Adrenal gland (tissue), 12 donors: ENCODE measurements around the gene TGFBR3. TPM values are rescaled to one million over a fixed set of nuclear protein-coding genes. Genes with fewer than 3 reads are reported as not detected.
A peak's percentile ranks its signal among the peaks of the same experiment; 100 is the strongest.

Experiments used
- DNase-seq, 7 donors: peaks; one replicate each; pipeline ENCODE4 v3.0.0-alpha.2; 2019 to 2020
- H3K27ac ChIP-seq, 5 donors: fragments of 200-600 bp; sonication (generic) in 4 of 5; 1 replicate in 3 of 5; 2 replicates in 2 of 5; pipeline versions ENCODE4 v1.5.1 to v1.8.0; 2016 to 2020; ENCODE audit warnings: mild to moderate bottlenecking in 1 of 5
- H3K27me3 ChIP-seq: fragments of 200-600 bp; 2 replicates; pipeline ENCODE4 v1.8.0; 2021
- H3K36me3 ChIP-seq, 2 donors: fragments of 200-600 bp; replicated peaks in 1 of 2; 1 replicate in 1 of 2; 2 replicates in 1 of 2; pipeline versions ENCODE4 v1.5.1 to v1.8.0; 2018 to 2022
- H3K4me1 ChIP-seq, 2 donors: fragments of 200-600 bp; replicated peaks in 1 of 2; 1 replicate in 1 of 2; 2 replicates in 1 of 2; pipeline versions ENCODE4 v1.5.1 to v1.8.0; 2018 to 2021
- H3K4me3 ChIP-seq, 4 donors: fragments of 200-600 bp; sonication (generic) in 3 of 4; one replicate each; pipeline ENCODE4 v1.5.1; 2016 to 2018
- H3K9me3 ChIP-seq, 3 donors: fragments of 200-600 bp; sonication (generic) in 1 of 3; replicated peaks in 1 of 3; 1 replicate in 2 of 3; 2 replicates in 1 of 3; pipeline versions ENCODE4 v1.5.1 to v1.8.0; 2016 to 2021
- CTCF ChIP-seq, 6 experiments: fragments of 450-650 bp in 4 of 6; fragments of 200-600 bp in 2 of 6; sonication (generic) in 1 of 6; IDR thresholded peaks; 1 replicate in 5 of 6; 2 replicates in 1 of 6; pipeline versions ENCODE4 v1.5.1 to v1.8.0; 2016 to 2021; ENCODE audit warnings: antibody characterized with exemption in 6 of 6, mild to moderate bottlenecking in 2 of 6, moderate library complexity in 1 of 6
- POLR2A ChIP-seq, 2 donors: fragments of 450-650 bp; IDR thresholded peaks; one replicate each; pipeline ENCODE4 v1.6.1; 2017; ENCODE audit warnings: antibody characterized with exemption in 2 of 2, mild to moderate bottlenecking in 2 of 2, moderate library complexity in 1 of 2
- WGBS, 4 donors: extraction: QIAGEN DNeasy Blood & Tissue Kit in 2 of 4; methylation state at CpG; one replicate each; pipeline versions ENCODE4 v1.1.5 to v1.1.7; 2013 to 2017; 5-methylcytosine and 5-hydroxymethylcytosine counted together
- intact Hi-C, 2 donors: fragments of 100-400 bp; cut with DNase I; formaldehyde crosslinking; loops; one replicate each; pipeline versions ENCODE4 v1.14.1 to v1.15.0; 2022 to 2023
- polyA plus RNA-seq, 3 donors: library from polyadenylated mRNA; stranded (reverse); fragments of 200-250 nt in 2 of 3; fragments of 350-450 nt in 1 of 3; fragmentation: Illumina TruSeq in 1 of 3; extraction: RNeasy Lipid Tissue Mini Kit (QIAGEN cat#74804) in 1 of 3; gene quantifications; one replicate each; pipeline ENCODE4 v1.2.3, GENCODE V29; 2013 to 2014
- total RNA-seq, 9 donors: library from RNA; depleted of rRNA in 4 of 9; stranded (reverse); fragments of >200 nt in 4 of 9; fragments of 120-200 nt in 1 of 9; fragmentation: NEBNext Ultra II Directional in 1 of 9; extraction: Animal tissue kit (Norgen Biotek cat#: 25700) in 1 of 9; gene quantifications; one replicate each; pipeline versions ENCODE4 v1.1.0 to v1.2.4, GENCODE V29; 2013 to 2023
- donor health status: healthy with polysubstance abuse.
- donor health status: Bipolar disorder and iron deficiency.
- donor health status: DM: yes; HTN: yes; CAD: no.
- donor health status: DM: no; HTN: no; CAD: no.
- donor health status: DM: no; HTN: no; CAD: no.
- donor health status: DM: yes; HTN: yes; CAD: no.

The TGFBR3 gene
- total and polyA plus RNA-seq, 12 donors: 13.9 to 340 (median 148) TPM

GRCh38 chr1:91877574-91878208, 8.3 kb downstream of the TGFBR3 start:
- intact Hi-C loops: no loop called here
- no peak for DNase-seq
- TF ChIP-seq POLR2A (IDR thresholded peaks at IDR 0.05) (no peak), CTCF (IDR thresholded peaks at IDR 0.05) (no peak)
- peak overlapping the region in 1 of 5 donors; percentile 1 for H3K27ac ChIP-seq
- H3K36me3 ChIP-seq: no peaks in the 10 kb centered on the region
- H3K9me3 ChIP-seq: no peaks in the 10 kb centered on the region
- 49 to 65% (median 52%) methylated on average over 5 of the region's 5 CpGs for WGBS, 4 donors
- no peaks in the 10 kb centered on the region for H3K27me3 ChIP-seq
- peaks cover 42 to 73% of the 10 kb centered on the region in 2 donors for H3K4me1 ChIP-seq
- no peak overlapping the region for H3K4me3 ChIP-seq

GRCh38 chr1:91876781-91877573, 9.0 kb downstream of the TGFBR3 start:
- no peaks in the 10 kb centered on the region for H3K27me3 ChIP-seq
- H3K9me3 ChIP-seq: no peaks in the 10 kb centered on the region
- TF ChIP-seq POLR2A (IDR thresholded peaks at IDR 0.05) (no peak), CTCF (IDR thresholded peaks at IDR 0.05) (no peak)
- intact Hi-C loops: no loop called here
- H3K27ac ChIP-seq: peak overlapping the region in 2 of 5 donors; percentile 1 to 14
- whole genome bisulfite sequencing, 4 donors: 38 to 69% (median 59%) methylated on average over 2 of the region's 2 CpGs
- no peaks in the 10 kb centered on the region for H3K36me3 ChIP-seq
- DNase-seq: no peak
- peaks cover 49 to 78% of the 10 kb centered on the region in 2 donors for H3K4me1 ChIP-seq
- no peak overlapping the region for H3K4me3 ChIP-seq

GRCh38 chr1:91876040-91876470, 9.9 kb downstream of the TGFBR3 start:
- Histone ChIP-seq H3K27ac (peak overlapping the region in 1 of 5 donors; percentile 14), H3K4me3 (no peak overlapping the region), H3K27me3 (no peaks in the 10 kb centered on the region), H3K36me3 (no peaks in the 10 kb centered on the region), H3K9me3 (no peaks in the 10 kb centered on the region), H3K4me1 (peaks cover 43 to 79% of the 10 kb centered on the region in 2 donors)
- intact Hi-C loops: no loop called here
- 85 to 91% (median 90%) methylated on average over 5 of the region's 5 CpGs for WGBS, 4 donors
- TF ChIP-seq CTCF (IDR thresholded peaks at IDR 0.05) (no peak), POLR2A (IDR thresholded peaks at IDR 0.05) (no peak)
- peak in 1 of 7 donors; percentile 5 for DNase-seq

GRCh38 chr1:91874167-91874566, 11.8 kb downstream of the TGFBR3 start:
- no peaks in the 10 kb centered on the region for H3K9me3 ChIP-seq
- intact Hi-C loops: no loop called here
- no peaks in the 10 kb centered on the region for H3K36me3 ChIP-seq
- 93 to 95% (median 94%) methylated on average over 4 of the region's 4 CpGs for WGBS, 4 donors
- H3K4me1 ChIP-seq: peaks cover 41 to 78% of the 10 kb centered on the region in 2 donors
- no peaks in the 10 kb centered on the region for H3K27me3 ChIP-seq
- TF ChIP-seq POLR2A (IDR thresholded peaks at IDR 0.05) (no peak), CTCF (IDR thresholded peaks at IDR 0.05) (no peak)
- no peak overlapping the region for H3K27ac ChIP-seq
- H3K4me3 ChIP-seq: no peak overlapping the region
- no peak for DNase-seq
